Activated T-helper 2 cell treated with anti-CD3 and anti-CD28 coated beads, Interferon-gamma antibody, Interleukin-2, Interleukin-4, amounts not matched to agents 10 μg/mL and 5 μg/mL and 100 μg/mL, durations not matched to agents 14 hours and 24 hours and 36 hours (primary cell): ENCODE results near the gene URM1. TPM values are rescaled to one million over a fixed set of nuclear protein-coding genes. Genes with fewer than 3 reads are reported as not detected.
"Not testable (repeated sequence)": the region's sequence is repeated elsewhere in the genome, so short reads cannot be mapped to it uniquely, and the experiment has no call there.

ENCODE experiments used
- DNase-seq: peaks from one replicate; pipeline ENCODE4 v3.0.0; 2021; ENCODE audit warnings: low spot score
- H3K27ac Mint-ChIP-seq: one replicate; pipeline ENCODE4 v1.8.0; 2021; ENCODE audit warnings: mixed read lengths
- H3K27me3 Mint-ChIP-seq: one replicate; pipeline ENCODE4 v1.8.0; 2021; ENCODE audit warnings: low read depth, mixed read lengths
- H3K36me3 Mint-ChIP-seq: one replicate; pipeline ENCODE4 v1.8.0; 2021; ENCODE audit warnings: low read depth, mixed read lengths
- H3K4me1 Mint-ChIP-seq: one replicate; pipeline ENCODE4 v1.8.0; 2021; ENCODE audit warnings: low read depth, mixed read lengths
- H3K4me3 Mint-ChIP-seq: one replicate; pipeline ENCODE4 v1.8.0; 2021; ENCODE audit warnings: low read depth, mild to moderate bottlenecking, moderate library complexity, mixed read lengths
- H3K9me3 Mint-ChIP-seq: one replicate; pipeline ENCODE4 v1.8.0; 2021; ENCODE audit warnings: mixed read lengths
- intact Hi-C: fragments of 100-400 bp; cut with micrococcal nuclease; formaldehyde crosslinking; loops from one replicate; pipeline ENCODE4 v1.15.1; 2023
- total RNA-seq: library from RNA; stranded (reverse); gene quantifications from 2 replicates; pipeline ENCODE4 v1.2.3, GENCODE V29; 2022

The URM1 gene
- total RNA-seq, 1 donor from 2014 or later: 78.7 TPM

GRCh38 chr9:128409450-128409849 lies 38.3 kb downstream of the URM1 start:
- Mint-ChIP-seq H3K9me3 (no peaks in the 10 kb centered on the region), H3K4me1 (no peaks in the 10 kb centered on the region), H3K4me3 (no peak overlapping the region), H3K27ac (no peak overlapping the region), H3K27me3 (peaks cover 36% of the 10 kb centered on the region), H3K36me3 (no peaks in the 10 kb centered on the region)
- DNase-seq: no peak
- intact Hi-C loops: no loop called here

- Mint-ChIP-seq H3K4me3 (no peak overlapping the region), H3K4me1 (no peaks in the 10 kb centered on the region), H3K36me3 (no peaks in the 10 kb centered on the region), H3K9me3 (no peaks in the 10 kb centered on the region), H3K27me3 (peaks cover 40% of the 10 kb centered on the region), H3K27ac (no peak overlapping the region)
- DNase-seq: no peak
- intact Hi-C loops: loop anchor here (10.0 kb wide), 1 partner anchor 115 kb away; no protein-coding TSS in a partner anchor
Measured at GRCh38 chr9:128409978-128410377, 38.8 kb downstream of the URM1 start.

GRCh38 chr9:128411364-128412119 lies 40.4 kb downstream of the URM1 start:
- intact Hi-C loops: loop anchor here (1.0 to 10.0 kb wide), 2 partner anchors 49 to 117 kb away; no protein-coding TSS in a partner anchor
- no peak overlapping the region for H3K4me3 Mint-ChIP-seq
- no peak overlapping the region for H3K27ac Mint-ChIP-seq
- peaks cover 54% of the 10 kb centered on the region for H3K27me3 Mint-ChIP-seq
- peaks cover 6% of the 10 kb centered on the region for H3K4me1 Mint-ChIP-seq
- no peaks in the 10 kb centered on the region for H3K36me3 Mint-ChIP-seq
- no peak for DNase-seq
- no peaks in the 10 kb centered on the region for H3K9me3 Mint-ChIP-seq

- Mint-ChIP-seq H3K27me3 (peaks cover 53% of the 10 kb centered on the region), H3K9me3 (no peaks in the 10 kb centered on the region), H3K4me1 (peaks cover 8% of the 10 kb centered on the region), H3K4me3 (no peak overlapping the region), H3K36me3 (no peaks in the 10 kb centered on the region), H3K27ac (no peak overlapping the region)
- peak; percentile 25 for DNase-seq
- intact Hi-C loops: loop anchor here (1.0 to 10.0 kb wide), 2 partner anchors 50 to 117 kb away; no protein-coding TSS in a partner anchor
Measured at GRCh38 chr9:128412120-128412790, 41.1 kb downstream of the URM1 start.

- peaks cover 50% of the 10 kb centered on the region for H3K27me3 Mint-ChIP-seq
- H3K9me3 Mint-ChIP-seq, H3K4me3 Mint-ChIP-seq, DNase-seq, H3K27ac Mint-ChIP-seq, H3K36me3 Mint-ChIP-seq, H3K4me1 Mint-ChIP-seq: not testable (repeated sequence)
- intact Hi-C loops: loop anchor here (10.0 kb wide), 1 partner anchor 119 kb away; no protein-coding TSS in a partner anchor
Measured at GRCh38 chr9:128413728-128414127, 42.6 kb downstream of the URM1 start.

- Mint-ChIP-seq H3K27me3 (peaks cover 55% of the 10 kb centered on the region), H3K4me3 (no peak overlapping the region), H3K4me1 (peaks cover 8% of the 10 kb centered on the region), H3K27ac (no peak overlapping the region), H3K36me3 (no peaks in the 10 kb centered on the region), H3K9me3 (no peaks in the 10 kb centered on the region)
- intact Hi-C loops: loop anchor here (10.0 kb wide), 1 partner anchor 120 kb away; no protein-coding TSS in a partner anchor
- no peak for DNase-seq
Measured at GRCh38 chr9:128414461-128414860, 43.3 kb downstream of the URM1 start.

- Mint-ChIP-seq H3K36me3 (no peaks in the 10 kb centered on the region), H3K4me1 (peaks cover 11% of the 10 kb centered on the region), H3K9me3 (no peaks in the 10 kb centered on the region), H3K27me3 (peaks cover 53% of the 10 kb centered on the region), H3K27ac (no peak overlapping the region), H3K4me3 (no peak overlapping the region)
- intact Hi-C loops: loop anchor here (10.0 kb wide), 1 partner anchor 120 kb away; no protein-coding TSS in a partner anchor
- DNase-seq: no peak
Measured at GRCh38 chr9:128415281-128415680, 44.1 kb downstream of the URM1 start.

GRCh38 chr9:128416014-128416413 lies 44.8 kb downstream of the URM1 start:
- H3K4me1 Mint-ChIP-seq: peaks cover 11% of the 10 kb centered on the region
- H3K4me3 Mint-ChIP-seq: no peak overlapping the region
- no peaks in the 10 kb centered on the region for H3K36me3 Mint-ChIP-seq
- no peak for DNase-seq
- H3K27me3 Mint-ChIP-seq: peaks cover 49% of the 10 kb centered on the region
- intact Hi-C loops: loop anchor here (10.0 kb wide), 1 partner anchor 121 kb away; no protein-coding TSS in a partner anchor
- no peaks in the 10 kb centered on the region for H3K9me3 Mint-ChIP-seq
- no peak overlapping the region for H3K27ac Mint-ChIP-seq

GRCh38 chr9:128416432-128417019 lies 45.4 kb downstream of the URM1 start:
- H3K4me3 Mint-ChIP-seq: no peak overlapping the region
- DNase-seq: no peak
- peaks cover 44% of the 10 kb centered on the region for H3K27me3 Mint-ChIP-seq
- H3K4me1 Mint-ChIP-seq: peaks cover 11% of the 10 kb centered on the region
- H3K27ac Mint-ChIP-seq: no peak overlapping the region
- intact Hi-C loops: loop anchor here (10.0 kb wide), 1 partner anchor 122 kb away; no protein-coding TSS in a partner anchor
- H3K36me3 Mint-ChIP-seq: no peaks in the 10 kb centered on the region
- H3K9me3 Mint-ChIP-seq: no peaks in the 10 kb centered on the region

GRCh38 chr9:128419061-128419925 lies 48.1 kb downstream of the URM1 start:
- H3K27ac Mint-ChIP-seq: no peak overlapping the region
- H3K9me3 Mint-ChIP-seq: no peaks in the 10 kb centered on the region
- peak overlapping the region; percentile 77 for H3K4me3 Mint-ChIP-seq
- no peak for DNase-seq
- H3K4me1 Mint-ChIP-seq: peaks cover 15% of the 10 kb centered on the region
- H3K27me3 Mint-ChIP-seq: peaks cover 41% of the 10 kb centered on the region
- H3K36me3 Mint-ChIP-seq: no peaks in the 10 kb centered on the region
- intact Hi-C loops: loop anchor here (10.0 kb wide), 1 partner anchor 124 kb away; no protein-coding TSS in a partner anchor

- Mint-ChIP-seq H3K27ac (no peak overlapping the region), H3K4me1 (peaks cover 15% of the 10 kb centered on the region)
- intact Hi-C loops: no loop called here
Measured at GRCh38 chr9:128420060-128420650, 49.0 kb downstream of the URM1 start.

More at GRCh38 chr9:128420060-128420650, 49.0 kb downstream of the URM1 start:
- H3K9me3 Mint-ChIP-seq: no peaks in the 10 kb centered on the region
- H3K27me3 Mint-ChIP-seq: peaks cover 34% of the 10 kb centered on the region
- H3K4me3 Mint-ChIP-seq: peak overlapping the region; percentile 77
- H3K36me3 Mint-ChIP-seq: no peaks in the 10 kb centered on the region
- DNase-seq: peak; percentile 60
